HL-60 (cell line): ENCODE data around the gene B3GALNT2.

ENCODE experiments used
- POLR2AphosphoS5 ChIP-seq: IDR thresholded peaks from 2 replicates; pipeline ENCODE4 v1.6.1; 2012; ENCODE audit warnings: low read depth
- TF ChIP-seq, protein P1 (sequence below): IDR thresholded peaks from one replicate; pipeline ENCODE4 v1.5.1; 2011; ENCODE audit warnings: low read length, control low read depth, inconsistent platforms; ENCODE audit not compliant: insufficient read depth

DNA sequence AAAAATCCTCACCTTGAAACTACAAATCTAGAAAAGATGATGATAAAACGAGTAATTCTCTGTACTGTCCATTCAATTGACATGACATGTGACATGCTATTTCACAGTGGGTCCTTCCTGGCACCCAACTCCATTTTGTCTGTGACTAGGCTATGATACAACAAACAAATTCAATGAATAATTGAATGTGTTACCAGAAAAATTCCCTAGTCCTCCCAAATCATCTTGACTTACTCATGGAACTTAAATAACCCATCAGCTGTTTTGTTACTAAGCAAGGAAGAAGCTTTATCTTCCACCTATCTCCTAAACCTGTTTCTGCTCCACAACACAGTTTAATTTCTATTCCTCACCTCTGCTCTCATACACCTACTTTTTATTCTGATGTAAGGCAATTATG lies 30.4 kb downstream of the B3GALNT2 start:
- TF ChIP-seq, protein P1, sequence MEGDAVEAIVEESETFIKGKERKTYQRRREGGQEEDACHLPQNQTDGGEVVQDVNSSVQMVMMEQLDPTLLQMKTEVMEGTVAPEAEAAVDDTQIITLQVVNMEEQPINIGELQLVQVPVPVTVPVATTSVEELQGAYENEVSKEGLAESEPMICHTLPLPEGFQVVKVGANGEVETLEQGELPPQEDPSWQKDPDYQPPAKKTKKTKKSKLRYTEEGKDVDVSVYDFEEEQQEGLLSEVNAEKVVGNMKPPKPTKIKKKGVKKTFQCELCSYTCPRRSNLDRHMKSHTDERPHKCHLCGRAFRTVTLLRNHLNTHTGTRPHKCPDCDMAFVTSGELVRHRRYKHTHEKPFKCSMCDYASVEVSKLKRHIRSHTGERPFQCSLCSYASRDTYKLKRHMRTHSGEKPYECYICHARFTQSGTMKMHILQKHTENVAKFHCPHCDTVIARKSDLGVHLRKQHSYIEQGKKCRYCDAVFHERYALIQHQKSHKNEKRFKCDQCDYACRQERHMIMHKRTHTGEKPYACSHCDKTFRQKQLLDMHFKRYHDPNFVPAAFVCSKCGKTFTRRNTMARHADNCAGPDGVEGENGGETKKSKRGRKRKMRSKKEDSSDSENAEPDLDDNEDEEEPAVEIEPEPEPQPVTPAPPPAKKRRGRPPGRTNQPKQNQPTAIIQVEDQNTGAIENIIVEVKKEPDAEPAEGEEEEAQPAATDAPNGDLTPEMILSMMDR: no peak
- TF ChIP-seq POLR2AphosphoS5: no peak
